Endometrial microvascular endothelial cells (primary cell): ENCODE data around the gene CC2D1A. TPM values are rescaled to one million over a fixed set of nuclear protein-coding genes. Genes with fewer than 3 reads are reported as not detected.
"Not testable (repeated sequence)": the region's sequence is repeated elsewhere in the genome, so short reads cannot be mapped to it uniquely, and the experiment has no call there.

Source experiments
- in situ Hi-C: cut with HindIII; loops from 2 replicates; pipeline ENCODE4 v1.10.0; 2017; ENCODE audit warnings: low sequenced_read_pairs, low pct_unique_long_range_greater_than_20kb; ENCODE audit errors: inconsistent ontology term
- total RNA-seq: library from RNA; depleted of rRNA; stranded (reverse); fragments of >200 nt; gene quantifications from one replicate; pipeline ENCODE4 v1.2.3, GENCODE V29; 2015; ENCODE audit errors: inconsistent ontology term

CC2D1A gene
- total RNA-seq, 1 donor from 2014 or later: 33.8 TPM

DNA sequence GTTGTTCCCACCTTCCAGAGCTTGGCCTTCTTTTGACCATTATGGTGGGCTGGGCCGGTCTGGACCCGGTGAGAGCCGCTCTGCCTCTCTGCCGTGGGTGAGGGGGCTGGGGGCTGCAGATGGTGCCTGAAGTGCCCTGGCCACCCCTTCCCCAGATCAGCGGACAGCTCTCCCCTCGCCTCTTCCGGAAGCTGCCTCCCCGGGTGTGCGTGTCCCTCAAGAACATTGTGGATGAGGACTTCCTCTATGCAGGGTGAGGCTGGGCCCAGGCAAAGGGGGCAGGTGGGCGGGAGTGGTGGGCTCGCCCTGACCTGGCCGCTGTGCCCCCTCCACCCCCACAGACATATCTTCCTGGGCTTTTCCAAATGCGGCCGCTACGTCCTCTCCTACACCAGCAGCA lies 48.2 kb downstream of the CC2D1A start:
- in situ Hi-C loops: no loop called here

DNA sequence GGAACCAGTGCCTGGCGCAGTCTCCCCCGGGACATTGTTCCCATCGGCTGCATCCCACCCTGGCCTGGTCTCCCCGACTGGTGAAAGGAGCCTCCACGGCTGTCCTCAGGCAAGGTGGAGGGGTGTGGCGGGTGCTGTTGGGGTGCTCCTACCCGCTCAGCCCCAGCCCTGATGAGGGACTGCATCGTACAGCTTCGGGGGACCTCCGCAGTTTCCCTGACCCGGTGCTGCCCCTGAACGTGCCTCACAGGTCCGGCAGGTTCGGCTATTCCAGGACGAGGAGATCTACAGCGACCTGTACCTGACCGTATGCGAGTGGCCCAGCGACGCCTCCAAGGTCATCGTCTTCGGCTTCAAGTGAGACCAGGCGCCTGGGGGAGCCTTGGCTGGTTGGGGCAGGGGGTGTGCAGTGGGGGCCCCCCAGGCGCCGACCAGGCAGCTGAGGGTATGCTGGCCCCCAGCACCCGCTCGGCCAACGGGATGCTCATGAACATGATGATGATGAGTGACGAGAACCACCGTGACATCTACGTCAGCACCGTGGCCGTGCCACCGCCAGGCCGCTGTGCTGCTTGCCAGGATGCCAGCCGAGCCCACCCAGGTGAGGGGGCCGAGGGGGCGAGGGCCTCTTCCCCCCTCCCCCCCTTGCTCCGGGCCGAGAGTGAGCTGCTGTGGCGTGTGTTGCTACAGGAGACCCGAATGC lies 49.8 kb downstream of the CC2D1A start:
- in situ Hi-C loops: no loop called here

DNA sequence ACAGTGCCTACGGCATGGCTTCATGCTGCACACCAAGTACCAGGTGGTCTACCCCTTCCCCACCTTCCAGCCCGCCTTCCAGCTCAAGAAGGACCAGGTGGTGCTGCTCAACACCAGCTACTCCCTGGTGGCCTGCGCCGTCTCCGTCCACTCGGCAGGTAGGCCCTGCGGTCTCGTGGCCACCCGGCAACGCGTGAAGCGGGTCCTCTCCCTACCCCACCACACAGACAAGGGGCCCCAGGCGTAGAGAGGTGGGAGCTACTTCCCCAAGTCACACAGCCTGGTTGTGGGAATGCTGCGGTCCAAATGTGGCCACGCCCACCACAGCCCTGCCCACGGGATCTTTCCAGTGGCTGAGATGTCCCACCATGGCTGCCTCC lies 50.4 kb downstream of the CC2D1A start:
- in situ Hi-C loops: no loop called here

DNA sequence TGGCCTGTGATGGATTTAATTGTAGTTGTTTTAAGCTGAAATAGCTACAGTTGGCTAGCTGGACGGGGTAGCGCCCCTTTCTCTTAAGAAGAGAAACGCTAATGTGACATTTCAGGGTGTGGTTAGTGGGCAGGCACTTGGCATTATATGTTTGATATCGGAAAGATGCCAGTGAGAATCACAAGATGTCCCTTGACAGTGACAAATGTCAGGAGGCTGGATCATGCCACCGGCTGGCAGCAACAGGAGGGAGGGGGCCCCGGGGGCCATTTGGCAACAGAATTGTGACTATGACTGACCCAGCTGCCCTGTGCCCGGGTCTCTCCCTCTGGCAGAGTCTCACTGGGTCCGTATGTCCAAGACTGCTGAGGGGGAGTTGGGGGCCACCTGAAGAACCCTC lies 51.0 kb downstream of the CC2D1A start:
- in situ Hi-C loops: no loop called here

DNA sequence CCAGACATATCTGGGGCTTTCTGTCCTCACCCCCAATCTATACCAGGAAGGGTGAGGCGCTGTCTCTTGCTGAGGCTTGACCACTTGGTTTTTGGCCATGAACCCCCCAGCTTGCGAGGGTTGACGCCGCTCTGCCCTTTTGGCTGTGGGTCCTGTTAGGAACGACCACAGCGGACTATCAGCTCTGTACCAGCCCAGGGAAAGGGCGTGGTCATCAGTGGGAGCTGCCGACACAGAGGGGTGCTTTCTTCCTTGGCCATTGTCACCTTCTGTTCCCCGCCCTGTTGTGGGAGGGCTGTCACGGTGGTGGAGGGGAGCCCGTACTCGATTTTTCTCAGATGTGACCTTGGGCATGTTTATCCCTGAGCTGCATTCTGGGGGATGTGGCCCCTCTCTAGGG lies 52.0 kb downstream of the CC2D1A start:
- in situ Hi-C loops: no loop called here

DNA sequence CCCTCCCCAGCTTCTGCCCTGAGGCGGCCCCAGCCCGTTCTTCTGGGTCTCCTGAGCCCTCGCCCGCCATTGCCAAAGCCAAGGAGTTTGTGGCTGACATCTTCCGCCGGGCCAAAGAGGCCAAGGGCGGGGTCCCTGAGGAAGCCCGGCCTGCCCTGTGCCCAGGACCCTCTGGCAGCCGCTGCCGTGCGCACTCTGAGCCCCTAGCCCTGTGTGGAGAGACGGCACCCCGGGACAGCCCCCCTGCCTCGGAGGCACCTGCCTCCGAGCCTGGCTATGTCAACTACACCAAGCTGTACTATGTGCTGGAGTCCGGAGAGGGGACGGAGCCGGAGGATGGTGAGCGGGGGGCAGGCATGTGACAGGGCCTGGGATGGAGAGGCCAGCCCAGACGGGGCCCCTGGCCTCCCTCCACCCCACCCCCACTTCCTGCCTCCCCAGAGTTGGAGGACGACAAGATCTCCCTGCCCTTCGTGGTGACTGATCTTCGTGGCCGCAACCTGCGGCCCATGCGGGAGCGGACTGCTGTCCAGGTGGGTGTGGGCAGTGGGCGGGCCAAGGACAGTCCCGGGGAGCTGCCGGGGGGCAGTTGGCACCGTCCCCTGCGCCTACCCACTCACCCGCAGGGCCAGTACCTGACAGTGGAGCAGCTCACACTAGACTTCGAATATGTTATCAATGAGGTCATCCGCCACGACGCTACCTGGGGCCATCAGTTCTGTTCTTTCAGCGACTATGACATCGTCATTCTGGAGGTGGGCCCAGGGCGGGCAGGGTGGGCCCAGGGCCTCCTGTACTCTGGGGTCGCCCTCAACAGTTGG lies 53.4 kb downstream of the CC2D1A start:
- in situ Hi-C loops: no loop called here

DNA sequence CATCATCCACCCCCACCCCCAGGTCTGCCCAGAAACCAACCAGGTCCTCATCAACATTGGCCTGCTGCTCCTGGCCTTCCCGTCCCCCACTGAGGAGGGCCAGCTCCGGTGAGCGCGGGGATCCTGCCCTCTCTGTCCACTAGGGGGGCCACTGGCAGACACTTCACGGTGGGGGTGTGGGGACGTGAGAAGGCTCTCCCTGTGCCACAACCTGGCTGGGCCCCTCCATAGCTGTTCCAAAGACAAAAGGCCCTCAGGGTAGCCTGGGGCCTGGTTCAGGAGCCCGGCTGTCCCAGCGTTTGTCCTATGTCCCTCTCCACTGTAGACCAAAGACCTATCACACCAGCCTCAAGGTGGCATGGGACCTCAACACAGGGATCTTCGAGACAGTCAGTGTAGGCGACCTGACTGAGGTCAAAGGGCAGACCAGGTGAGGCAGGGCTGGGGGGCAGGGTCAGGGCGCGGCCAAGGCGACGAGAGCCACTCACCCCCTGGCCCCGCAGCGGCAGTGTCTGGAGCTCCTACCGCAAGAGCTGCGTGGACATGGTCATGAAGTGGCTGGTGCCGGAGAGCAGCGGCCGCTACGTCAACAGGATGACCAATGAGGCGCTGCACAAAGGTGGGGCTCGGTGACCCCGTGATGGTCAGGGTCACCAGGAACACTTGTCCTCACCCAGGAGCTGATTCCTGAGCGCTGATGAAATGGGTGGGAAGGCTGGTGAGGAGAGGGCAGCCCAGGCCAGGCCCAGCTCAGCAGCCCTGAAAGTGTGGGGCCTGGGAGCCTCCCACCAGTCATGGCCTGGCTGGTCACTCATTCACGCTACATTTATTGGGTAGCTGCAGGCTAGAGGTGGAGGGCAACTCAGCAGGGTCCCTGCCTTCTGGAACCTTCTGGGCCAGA lies 54.2 kb downstream of the CC2D1A start:
- in situ Hi-C loops: no loop called here

DNA sequence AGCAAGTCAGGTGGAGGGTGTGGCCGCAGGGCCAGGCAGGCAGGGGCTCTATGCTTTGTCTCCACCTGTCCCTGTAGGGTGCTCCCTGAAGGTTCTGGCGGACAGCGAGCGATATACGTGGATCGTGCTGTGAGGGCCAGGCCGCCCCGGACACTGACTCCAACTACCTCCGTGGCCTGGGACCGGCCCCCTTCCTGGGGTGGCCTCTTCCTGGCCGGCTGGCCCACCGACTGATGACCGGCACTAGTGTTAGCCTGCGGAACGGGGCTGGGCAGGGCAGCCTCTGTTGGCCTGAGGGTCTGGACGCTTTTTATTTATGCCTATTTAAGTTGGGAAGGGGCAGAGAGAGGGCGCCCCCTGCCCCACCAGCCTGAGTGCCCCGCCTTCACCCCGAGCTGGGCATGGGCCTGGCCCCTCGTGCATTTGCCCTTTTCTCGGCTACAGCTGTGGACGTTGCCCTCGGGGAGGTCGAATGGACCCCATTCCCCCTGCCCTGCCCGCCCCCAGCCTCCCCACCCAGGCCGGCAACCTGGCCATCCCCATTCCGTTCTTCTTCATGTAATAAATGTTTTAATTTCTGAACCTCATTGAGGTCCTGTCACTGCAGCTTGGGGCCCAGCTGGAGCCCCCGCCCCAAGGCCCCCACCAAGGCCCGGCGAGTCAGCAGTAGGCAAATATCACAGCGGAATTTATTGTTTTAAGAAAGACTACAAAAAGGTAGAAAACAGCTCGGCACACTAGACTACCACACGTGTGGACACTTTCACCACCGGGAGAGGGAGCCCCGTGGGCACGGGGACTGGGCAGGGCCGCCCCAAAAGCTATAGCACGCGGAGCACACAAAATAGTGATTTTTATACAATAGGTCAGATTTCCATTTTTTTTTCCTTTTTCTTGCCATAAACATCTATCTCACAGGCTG lies 55.1 kb downstream of the CC2D1A start:
- in situ Hi-C loops: no loop called here

DNA sequence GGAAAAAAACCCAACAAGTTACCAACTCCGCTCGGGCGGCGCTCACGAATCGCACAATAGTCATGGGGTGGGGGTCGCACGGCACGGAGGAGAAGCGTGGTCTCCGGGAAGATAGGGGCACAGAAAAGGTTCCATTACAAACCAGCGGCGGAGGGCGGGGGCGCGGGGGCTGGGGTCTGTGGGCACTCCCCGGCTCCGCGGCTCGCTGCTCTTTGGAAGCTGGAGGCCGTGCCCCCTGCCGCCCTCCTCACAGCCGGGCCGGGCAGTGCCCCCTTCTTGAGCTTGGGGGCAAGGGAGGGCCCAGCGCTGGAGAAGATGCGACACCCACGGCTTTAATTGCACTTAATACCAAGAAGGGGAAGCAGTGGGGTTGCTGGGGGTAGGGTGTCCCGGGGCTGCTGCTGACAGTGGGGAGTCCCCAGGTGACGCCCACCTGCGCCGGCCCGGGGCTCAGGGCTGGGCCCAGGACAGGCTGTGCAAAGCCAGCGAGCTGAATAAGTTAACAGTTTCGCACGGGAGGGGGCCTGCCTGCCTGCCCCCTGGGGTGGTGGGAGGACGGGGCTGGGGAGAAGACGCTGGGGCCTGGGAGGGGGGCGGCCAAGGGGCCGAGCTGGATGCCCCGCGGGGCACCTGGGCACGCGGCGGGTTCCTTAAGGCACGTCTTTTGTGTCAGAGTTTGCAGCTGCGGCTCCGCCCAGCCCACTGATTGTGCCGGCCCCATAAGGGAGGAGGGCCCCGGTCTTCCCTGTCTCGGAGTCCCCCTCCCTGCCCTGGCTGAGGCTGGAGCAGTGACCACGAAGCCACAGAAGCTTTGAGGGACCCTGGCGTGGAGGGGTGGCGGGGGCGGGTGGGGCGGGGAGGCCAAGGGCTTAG lies 56.1 kb downstream of the CC2D1A start:
- in situ Hi-C loops: no loop called here

DNA sequence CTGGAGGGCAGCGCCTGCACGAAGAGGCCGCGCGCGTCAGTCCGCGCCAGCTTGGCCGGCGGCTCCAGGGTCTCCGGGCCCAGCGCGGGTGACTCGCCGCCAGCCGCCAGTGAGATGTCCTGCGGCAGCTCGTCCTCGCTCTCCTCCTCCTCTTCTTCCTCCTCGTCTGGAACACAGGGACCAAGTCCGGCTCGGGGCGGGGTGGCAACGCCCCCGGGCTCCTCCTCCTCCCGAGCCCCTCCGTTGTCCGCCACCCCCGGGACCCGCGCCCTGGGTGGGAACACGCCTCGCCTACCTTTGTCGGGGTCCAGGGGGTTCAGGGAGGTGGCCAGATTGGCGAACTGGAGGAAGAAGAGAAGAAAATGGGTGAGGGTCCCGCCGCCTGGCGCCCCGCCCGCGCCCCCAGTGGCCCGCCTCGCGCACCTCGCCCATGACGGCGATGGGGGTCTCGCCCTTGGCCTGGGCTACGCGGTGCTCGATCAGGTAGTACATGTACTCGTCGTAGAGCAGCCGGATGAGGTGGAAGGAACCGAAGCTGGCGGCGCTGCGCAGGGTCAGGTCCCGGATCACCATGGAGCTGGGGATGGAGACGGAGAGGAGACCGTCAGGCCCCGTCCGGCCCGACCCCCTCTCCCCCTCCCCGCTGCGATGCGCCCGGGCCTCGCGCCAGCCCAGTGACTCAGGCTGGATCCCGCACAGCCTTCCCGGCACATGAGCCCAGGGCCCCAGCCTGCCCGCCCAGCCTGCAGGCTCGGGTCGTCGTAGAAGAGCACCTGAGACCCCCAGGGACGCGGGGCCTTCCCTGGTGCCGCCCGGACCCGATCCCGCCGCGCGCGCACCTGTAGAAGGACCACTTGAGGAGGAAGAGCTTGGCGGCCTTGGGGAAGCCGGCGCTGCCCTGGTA lies 57.0 kb downstream of the CC2D1A start:
- in situ Hi-C loops: no loop called here

DNA sequence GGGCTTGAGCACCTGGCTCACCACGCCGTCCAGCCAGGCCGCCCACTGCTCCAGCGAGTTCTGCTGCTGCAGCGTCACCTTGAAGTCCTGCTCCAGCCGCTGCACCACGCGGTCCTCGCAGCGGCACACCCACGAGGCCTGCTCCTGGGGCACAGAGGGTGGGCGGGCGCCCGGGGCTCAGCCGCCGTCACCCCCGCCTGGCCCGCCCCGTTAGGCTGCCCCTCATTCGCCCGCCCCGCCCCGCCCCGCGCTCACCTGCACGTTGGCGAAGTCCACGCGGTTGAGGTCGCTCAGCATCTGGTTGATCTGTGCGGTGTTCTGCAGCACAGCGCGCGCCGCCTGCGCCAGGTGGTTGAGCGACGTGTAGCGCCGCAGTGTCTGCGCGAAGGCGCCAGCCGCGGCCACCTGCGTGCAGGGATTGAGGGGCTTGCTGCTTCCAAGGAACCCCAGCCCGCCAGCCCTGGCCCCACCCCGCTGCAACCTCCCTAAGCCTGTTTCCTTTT lies 57.7 kb downstream of the CC2D1A start:
- in situ Hi-C loops: no loop called here

DNA sequence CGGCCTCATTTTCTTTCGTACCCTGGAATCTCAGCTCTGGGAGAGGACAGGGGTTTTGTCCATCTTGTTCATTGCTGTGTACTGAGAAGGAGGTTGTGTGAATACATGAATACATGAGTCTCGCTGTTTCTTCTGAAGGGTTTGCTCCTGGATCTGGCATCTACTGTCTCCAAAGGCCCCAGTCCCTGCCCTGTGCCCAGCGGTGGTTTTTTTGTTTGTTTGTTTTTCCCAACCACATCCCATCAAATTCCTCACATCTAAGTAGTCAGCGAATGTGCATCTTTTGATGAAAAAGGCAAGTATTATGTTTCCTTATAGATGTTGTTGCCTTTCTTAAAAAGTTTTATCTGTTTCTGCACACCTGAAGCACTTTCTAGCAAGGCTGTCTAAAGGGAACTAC lies 58.8 kb downstream of the CC2D1A start:
- in situ Hi-C loops: no loop called here

DNA sequence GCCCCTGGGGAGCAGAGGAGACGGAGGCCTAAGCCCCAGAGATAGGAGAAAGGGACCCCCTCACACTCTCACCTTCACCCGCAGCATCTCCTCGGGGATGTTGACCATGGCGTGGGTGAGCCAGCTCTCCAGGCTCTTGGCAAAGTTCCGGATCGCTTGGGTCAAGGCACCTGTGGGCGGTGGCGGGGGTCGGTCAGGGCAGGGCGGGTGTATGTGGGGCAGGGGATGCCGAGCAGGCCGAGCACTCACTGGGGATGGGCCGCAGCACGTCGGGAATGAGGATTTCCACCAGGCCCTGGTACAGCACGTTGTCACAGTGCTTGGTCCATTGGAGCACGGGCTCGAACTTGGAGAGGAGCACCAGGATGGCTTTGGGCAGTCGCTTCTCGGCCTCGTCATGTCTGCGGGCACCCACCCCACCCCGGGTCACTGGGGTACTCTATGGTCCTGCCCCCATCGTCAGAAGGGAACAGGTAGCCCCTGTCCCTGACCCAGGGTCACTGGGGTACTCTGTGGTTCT lies 59.4 kb downstream of the CC2D1A start:
- in situ Hi-C loops: no loop called here

DNA sequence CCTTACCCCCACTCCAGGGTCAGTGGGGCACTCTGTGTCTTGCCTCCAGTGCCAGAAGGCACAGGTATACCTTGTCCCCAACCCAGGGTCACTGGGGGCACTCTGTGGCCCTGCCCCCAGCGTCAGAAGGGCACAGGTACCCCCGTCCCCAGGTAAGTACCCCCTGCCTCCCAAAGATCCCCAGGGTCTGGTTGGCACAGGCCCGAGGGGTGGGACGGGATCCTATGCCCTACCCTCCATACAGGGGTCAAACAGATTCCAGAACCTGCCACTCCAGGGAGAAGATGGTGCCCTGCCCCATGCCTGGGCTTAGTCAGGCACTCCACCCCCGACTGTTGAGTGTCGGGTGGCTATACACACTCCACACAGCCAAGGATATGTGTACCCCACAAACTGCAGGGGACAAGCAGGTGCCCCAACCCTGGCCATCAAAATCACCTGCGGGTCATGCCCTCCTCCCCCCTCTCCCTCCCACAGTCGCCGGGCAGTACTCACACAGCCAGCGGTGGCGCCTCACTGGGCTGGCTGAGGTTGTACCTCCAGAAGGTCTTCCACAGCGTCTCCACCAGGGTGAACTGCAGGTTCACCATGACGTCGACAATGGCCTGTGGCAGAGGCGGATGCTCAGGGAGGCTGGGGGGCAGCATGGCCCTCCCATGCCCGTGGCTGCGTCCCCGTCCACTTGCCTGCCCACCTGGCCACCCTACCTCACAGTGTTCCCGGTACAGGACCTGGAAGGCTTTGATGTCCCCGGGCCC lies 60.1 kb downstream of the CC2D1A start:
- in situ Hi-C loops: no loop called here

DNA sequence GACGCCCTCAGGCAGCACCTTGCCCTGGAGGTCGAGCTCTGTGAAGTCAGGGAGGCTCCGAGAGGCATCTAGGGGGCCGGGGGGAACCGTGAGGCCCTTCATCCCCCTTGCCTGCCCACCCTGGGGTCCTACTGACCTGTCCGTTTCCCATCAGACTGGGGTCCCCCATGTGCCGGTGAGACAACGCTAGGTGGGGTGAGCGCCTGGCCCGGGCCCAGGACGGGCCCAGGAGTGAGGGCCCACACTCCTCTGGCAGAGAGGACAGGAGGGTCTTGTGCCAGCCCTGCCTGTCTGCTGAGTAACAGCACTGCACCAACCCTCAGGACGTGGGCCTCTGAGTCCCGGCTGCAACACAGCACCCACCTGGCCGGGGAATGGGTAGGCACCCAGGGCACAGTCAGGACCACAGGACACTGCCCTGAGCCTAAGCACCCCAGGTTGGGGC lies 60.7 kb downstream of the CC2D1A start:
- in situ Hi-C loops: no loop called here

DNA sequence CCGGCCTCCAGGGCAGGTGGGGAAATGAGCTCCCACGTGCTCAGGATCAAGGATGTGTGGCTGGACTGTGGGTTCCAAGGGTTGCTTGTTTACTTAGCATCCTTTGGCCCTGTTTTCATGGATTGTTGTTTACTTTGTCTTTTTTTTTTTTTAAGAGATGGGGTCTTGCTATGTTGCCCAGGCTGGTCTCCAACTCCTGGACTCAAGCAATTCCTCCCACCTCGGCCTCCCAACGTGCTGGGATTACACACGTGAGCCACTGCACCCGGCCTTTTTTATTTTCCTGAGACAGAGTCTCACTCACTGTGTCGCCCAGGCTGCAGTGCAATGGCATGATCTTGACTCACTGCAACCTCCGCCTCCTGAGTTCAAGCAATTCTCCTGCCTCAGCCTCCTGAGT lies 61.2 kb downstream of the CC2D1A start:
- in situ Hi-C loops: not testable (repeated sequence)
